NCI-H460 (cell line): Measurements from ENCODE around the gene PANK4. TPM values are rescaled to one million over a fixed set of nuclear protein-coding genes. Genes with fewer than 3 reads are reported as not detected.

Source experiments
- DNase-seq: peaks from one replicate; pipeline ENCODE4 v3.0.0-alpha.2; 2016; ENCODE audit warnings: low read depth; ENCODE audit errors: extremely low read depth
- total RNA-seq: library from RNA; depleted of rRNA; stranded (reverse); fragments of >200 nt; shearing (Covaris generic); gene quantifications from 2 replicates; pipeline ENCODE4 v1.2.3, GENCODE V29; 2014

Gene PANK4
- total RNA-seq, 1 experiment from 2014 or later = 12.5 TPM

GRCh38 chr1:2546515-2547209 is 20.3 kb upstream of the PANK4 start:
- peak; percentile 80 for DNase-seq

GRCh38 chr1:2545754-2546514 is 19.5 kb upstream of the PANK4 start:
- peak; percentile 78 for DNase-seq

- no peak for DNase-seq
These were observed 18.7 kb upstream of the PANK4 start for GRCh38 chr1:2544875-2545640.

GRCh38 chr1:2544093-2544874 is 17.9 kb upstream of the PANK4 start:
- no peak for DNase-seq

- no peak for DNase-seq
These were observed 17.2 kb upstream of the PANK4 start for GRCh38 chr1:2543543-2544092.

- DNase-seq = no peak
These were observed 16.0 kb upstream of the PANK4 start for GRCh38 chr1:2542246-2542915.

GRCh38 chr1:2541619-2542245 is 15.3 kb upstream of the PANK4 start:
- DNase-seq = no peak

- DNase-seq = no peak
These were observed 14.6 kb upstream of the PANK4 start for GRCh38 chr1:2540816-2541492.

GRCh38 chr1:2539312-2539907 is 13.0 kb upstream of the PANK4 start:
- no peak for DNase-seq

- DNase-seq = no peak
These were observed 12.5 kb upstream of the PANK4 start for GRCh38 chr1:2538872-2539271.

GRCh38 chr1:2538376-2538775 is 12.0 kb upstream of the PANK4 start:
- no peak for DNase-seq

GRCh38 chr1:2537784-2538115 is 11.4 kb upstream of the PANK4 start:
- no peak for DNase-seq

- DNase-seq = no peak
These were observed 9.6 kb upstream of the PANK4 start for GRCh38 chr1:2535981-2536380.

- no peak for DNase-seq
These were observed 9.1 kb upstream of the PANK4 start for GRCh38 chr1:2535455-2535854.

- DNase-seq = no peak
These were observed 8.5 kb upstream of the PANK4 start for GRCh38 chr1:2534687-2535441.

- no peak for DNase-seq
These were observed 7.9 kb upstream of the PANK4 start for GRCh38 chr1:2534315-2534686.

- DNase-seq = no peak
These were observed 7.0 kb upstream of the PANK4 start for GRCh38 chr1:2533365-2533764.
